ENCODE results near the gene LRRC74B.

The LRRC74B gene

GRCh38 chr22:21095773-21096107 lies 50.0 kb downstream of the LRRC74B start:
- TF ChIP-seq GATA2 (IDR thresholded peaks at IDR 0.05; ENCODE audit: low read depth, low read length) (no peak), GATA3 (IDR thresholded peaks at IDR 0.05; ENCODE audit: low read depth, low read length) (no peak)

- no peak for TF ChIP-seq GATA3 (IDR thresholded peaks at IDR 0.05; ENCODE audit: low read depth, low read length)
- no peak for TF ChIP-seq GATA2 (IDR thresholded peaks at IDR 0.05; ENCODE audit: low read depth, low read length)
Observed at GRCh38 chr22:21098099-21098671, 52.4 kb downstream of the LRRC74B start.

- TF ChIP-seq GATA3 (IDR thresholded peaks at IDR 0.05; ENCODE audit: low read depth, low read length) (no peak), GATA2 (IDR thresholded peaks at IDR 0.05; ENCODE audit: low read depth, low read length) (no peak)
Observed at GRCh38 chr22:21099578-21099977, 53.8 kb downstream of the LRRC74B start.

- TF ChIP-seq GATA2 (IDR thresholded peaks at IDR 0.05; ENCODE audit: low read depth, low read length) = no peak
- TF ChIP-seq GATA3 (IDR thresholded peaks at IDR 0.05; ENCODE audit: low read depth, low read length) = no peak
Observed at GRCh38 chr22:21100149-21101032, 54.6 kb downstream of the LRRC74B start.

GRCh38 chr22:21101877-21102638 lies 56.3 kb downstream of the LRRC74B start:
- TF ChIP-seq GATA3 (IDR thresholded peaks at IDR 0.05; ENCODE audit: low read depth, low read length) (no peak), GATA2 (IDR thresholded peaks at IDR 0.05; ENCODE audit: low read depth, low read length) (no peak)

- TF ChIP-seq GATA3 (IDR thresholded peaks at IDR 0.05; ENCODE audit: low read depth, low read length) (no peak), GATA2 (IDR thresholded peaks at IDR 0.05; ENCODE audit: low read depth, low read length) (no peak)
Observed at GRCh38 chr22:21102659-21103267, 57.0 kb downstream of the LRRC74B start.

GRCh38 chr22:21103633-21104032 lies 57.9 kb downstream of the LRRC74B start:
- TF ChIP-seq GATA3 (IDR thresholded peaks at IDR 0.05; ENCODE audit: low read depth, low read length) (no peak), GATA2 (IDR thresholded peaks at IDR 0.05; ENCODE audit: low read depth, low read length) (no peak)

GRCh38 chr22:21104126-21104691 lies 58.5 kb downstream of the LRRC74B start:
- TF ChIP-seq GATA2 (IDR thresholded peaks at IDR 0.05; ENCODE audit: low read depth, low read length) (no peak), GATA3 (IDR thresholded peaks at IDR 0.05; ENCODE audit: low read depth, low read length) (no peak)

- TF ChIP-seq GATA3 (IDR thresholded peaks at IDR 0.05; ENCODE audit: low read depth, low read length) (no peak), GATA2 (IDR thresholded peaks at IDR 0.05; ENCODE audit: low read depth, low read length) (no peak)
Observed at GRCh38 chr22:21105294-21105693, 59.5 kb downstream of the LRRC74B start.

- TF ChIP-seq GATA2 (IDR thresholded peaks at IDR 0.05; ENCODE audit: low read depth, low read length) = no peak
- TF ChIP-seq GATA3 (IDR thresholded peaks at IDR 0.05; ENCODE audit: low read depth, low read length) = no peak
Observed at GRCh38 chr22:21106000-21106399, 60.3 kb downstream of the LRRC74B start.

- no peak for TF ChIP-seq GATA2 (IDR thresholded peaks at IDR 0.05; ENCODE audit: low read depth, low read length)
- no peak for TF ChIP-seq GATA3 (IDR thresholded peaks at IDR 0.05; ENCODE audit: low read depth, low read length)
Observed at GRCh38 chr22:21108379-21109115, 62.8 kb downstream of the LRRC74B start.

All from SH-SY5Y (cell line).